AG09319 (cell line): ENCODE results near the gene CAPN1.
"Not testable (repeated sequence)": the region's sequence is repeated elsewhere in the genome, so short reads cannot be mapped to it uniquely, and the experiment has no call there.

ENCODE experiments used
- DNase-seq: peaks from one replicate; pipeline ENCODE4 v3.0.0-alpha.2; 2010; ENCODE audit warnings: low read depth; ENCODE audit errors: extremely low read depth
- TF ChIP-seq, protein P1 (sequence below): IDR thresholded peaks from 2 replicates; pipeline ENCODE4 v1.5.1; 2011; ENCODE audit warnings: low read depth, mild to moderate bottlenecking, inconsistent platforms, low read length, moderate library complexity

CAPN1 gene

DNA sequence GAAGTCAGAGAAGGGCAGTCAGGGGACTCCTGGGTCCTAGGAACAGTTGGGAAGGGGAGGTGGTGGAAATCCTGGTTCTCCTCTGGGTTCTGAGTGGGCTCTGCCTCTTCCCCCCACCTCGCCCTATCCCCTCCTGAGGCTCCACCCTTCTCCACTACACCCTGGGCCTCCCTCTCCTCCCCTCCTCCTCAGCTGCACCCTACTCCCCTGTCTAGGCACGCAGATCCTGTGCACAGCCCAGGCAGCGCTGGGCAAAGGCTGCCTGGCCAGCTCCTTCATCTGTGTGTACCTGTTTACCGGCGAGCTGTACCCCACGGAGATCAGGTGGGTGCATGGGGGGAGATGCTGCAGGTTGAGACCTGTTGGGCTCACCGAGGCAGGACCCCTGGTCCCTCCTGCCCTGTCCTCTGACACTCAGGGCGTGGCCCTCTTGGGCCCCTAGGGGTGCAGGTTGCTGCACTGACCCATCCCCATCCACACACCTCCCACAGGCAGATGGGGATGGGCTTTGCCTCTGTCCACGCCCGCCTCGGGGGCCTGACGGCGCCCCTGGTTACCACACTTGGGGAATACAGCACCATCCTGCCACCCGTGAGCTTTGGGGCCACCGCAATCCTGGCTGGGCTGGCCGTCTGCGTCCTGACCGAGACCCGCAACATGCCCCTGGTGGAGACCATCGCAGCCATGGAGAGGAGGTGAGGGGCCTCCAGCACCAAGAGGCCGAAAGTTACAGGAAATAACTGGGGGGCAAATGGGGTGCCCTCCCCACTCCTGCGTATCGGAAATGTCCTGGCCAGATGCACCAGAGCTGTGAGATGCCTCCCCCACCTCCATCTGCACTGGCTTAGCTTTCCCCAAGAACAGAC, 54.7 kb downstream of the CAPN1 start:
- no peak for DNase-seq
- TF ChIP-seq, protein P1, sequence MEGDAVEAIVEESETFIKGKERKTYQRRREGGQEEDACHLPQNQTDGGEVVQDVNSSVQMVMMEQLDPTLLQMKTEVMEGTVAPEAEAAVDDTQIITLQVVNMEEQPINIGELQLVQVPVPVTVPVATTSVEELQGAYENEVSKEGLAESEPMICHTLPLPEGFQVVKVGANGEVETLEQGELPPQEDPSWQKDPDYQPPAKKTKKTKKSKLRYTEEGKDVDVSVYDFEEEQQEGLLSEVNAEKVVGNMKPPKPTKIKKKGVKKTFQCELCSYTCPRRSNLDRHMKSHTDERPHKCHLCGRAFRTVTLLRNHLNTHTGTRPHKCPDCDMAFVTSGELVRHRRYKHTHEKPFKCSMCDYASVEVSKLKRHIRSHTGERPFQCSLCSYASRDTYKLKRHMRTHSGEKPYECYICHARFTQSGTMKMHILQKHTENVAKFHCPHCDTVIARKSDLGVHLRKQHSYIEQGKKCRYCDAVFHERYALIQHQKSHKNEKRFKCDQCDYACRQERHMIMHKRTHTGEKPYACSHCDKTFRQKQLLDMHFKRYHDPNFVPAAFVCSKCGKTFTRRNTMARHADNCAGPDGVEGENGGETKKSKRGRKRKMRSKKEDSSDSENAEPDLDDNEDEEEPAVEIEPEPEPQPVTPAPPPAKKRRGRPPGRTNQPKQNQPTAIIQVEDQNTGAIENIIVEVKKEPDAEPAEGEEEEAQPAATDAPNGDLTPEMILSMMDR = no peak

DNA sequence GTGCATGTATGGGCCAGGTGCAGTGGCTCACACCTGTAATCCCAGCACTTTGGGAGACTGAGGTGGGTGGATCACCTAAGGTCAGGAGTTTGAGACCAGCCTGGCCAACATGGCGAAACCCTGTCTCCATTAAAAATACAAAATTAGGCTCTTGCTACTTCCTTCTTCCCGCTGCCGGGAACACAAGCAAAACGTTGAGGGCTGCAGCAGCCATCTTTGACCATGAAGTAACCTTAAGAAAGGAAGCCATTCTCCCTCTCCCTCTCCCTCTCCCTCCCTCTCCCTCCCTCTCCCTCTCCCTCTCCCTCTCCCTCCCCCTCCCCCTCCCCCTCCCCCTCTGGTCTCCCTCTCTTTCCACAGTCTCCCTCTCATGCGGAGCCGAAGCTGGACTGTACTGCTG, 56.6 kb downstream of the CAPN1 start:
- not testable (repeated sequence) for DNase-seq

DNA sequence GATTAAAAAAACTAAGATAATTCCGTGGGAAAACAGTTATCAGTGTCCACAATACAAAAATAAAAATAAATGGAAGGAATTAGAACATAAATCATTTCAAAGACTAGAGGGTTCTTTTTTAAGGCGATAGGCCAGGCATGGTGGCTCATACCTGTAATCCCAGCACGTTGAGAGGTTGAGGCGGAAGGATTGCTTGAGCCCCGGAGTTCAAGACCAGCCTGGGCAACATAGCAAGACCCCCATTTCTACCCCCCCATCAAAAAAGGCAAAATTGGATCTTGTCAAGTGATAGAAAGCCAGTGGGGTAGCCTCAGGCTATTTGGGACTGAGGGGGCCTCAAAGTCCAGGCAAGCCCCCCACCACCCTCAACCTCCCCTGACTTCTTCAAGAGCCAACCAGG, 59.4 kb downstream of the CAPN1 start:
- TF ChIP-seq, protein P1 = no peak
- no peak for DNase-seq

DNA sequence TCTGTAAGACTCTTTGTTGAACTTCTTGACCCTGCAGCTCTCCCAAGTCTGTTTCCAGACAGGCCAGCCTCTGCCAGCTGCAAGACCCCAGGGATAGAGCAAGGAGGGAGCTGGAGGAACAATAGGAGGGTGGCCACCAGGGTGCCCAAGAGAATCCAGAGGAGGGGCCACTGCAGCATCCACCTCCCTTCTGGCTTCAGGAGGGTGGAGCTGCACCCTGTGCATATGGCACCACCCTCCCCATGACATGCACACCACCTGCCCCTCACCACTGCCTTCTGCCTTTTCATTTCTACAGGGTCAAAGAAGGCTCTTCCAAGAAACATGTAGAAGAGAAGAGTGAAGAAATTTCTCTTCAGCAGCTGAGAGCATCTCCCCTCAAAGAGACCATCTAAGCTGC, 60.0 kb downstream of the CAPN1 start:
- TF ChIP-seq, protein P1 = no peak
- DNase-seq = no peak

DNA sequence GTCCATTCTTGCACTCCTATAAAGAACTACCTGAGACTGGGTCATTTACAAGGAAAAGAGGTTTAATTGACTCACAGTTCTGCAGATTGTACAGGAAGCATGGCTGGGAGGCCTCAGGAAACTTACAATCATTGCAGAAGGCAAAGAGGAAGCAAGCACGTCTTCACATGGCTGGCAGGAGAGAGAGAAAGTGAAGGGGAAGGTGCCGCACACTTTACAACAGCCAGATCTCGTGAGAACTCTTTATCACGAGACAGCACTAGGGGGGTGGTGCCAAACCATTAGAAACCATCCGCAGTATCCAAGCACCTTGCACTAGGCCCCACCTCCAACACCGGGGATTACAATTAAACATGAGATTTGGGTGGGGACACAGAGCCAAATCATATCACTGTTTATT, 60.7 kb downstream of the CAPN1 start:
- DNase-seq = no peak
- TF ChIP-seq, protein P1 = no peak

DNA sequence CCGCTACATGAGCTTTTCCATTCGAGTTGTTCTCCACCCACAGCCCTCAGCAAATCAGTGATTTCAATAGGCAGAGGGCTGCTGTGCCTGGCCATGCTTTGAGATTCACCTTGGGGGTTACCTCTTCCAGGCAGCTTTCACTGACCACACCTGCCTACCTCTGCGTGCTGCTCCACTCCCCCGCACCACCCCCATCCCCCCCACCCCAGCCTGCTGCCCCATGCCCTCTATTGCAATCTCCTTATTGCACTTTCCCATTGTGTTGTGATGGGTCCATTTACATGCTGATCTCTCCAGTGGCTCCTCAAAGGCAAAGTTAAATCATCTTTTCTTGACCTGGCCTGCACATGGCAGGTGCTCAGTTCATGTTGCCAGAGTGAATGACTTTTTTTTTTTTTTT, 62.1 kb downstream of the CAPN1 start:
- TF ChIP-seq, protein P1 = no peak
- DNase-seq = no peak

DNA sequence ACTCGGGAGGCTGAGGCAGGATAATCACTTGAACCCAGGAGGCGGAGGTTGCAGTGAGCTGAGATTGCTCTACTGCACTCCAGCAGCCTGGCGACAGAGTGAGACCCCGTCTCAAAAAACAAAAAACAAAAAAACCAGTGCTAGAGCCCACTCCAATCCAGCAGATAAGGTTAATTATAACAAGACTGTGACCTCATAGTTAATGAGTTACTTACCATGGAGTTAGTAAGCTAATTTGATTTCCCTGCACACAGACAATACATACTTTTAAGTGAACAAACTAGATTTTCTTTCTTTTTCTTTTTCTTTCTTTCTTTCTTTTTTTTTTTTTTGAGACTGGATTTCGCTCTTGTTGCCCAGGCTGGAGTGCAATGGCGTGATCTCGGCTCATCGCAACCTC, 63.3 kb downstream of the CAPN1 start:
- not testable (repeated sequence) for DNase-seq

DNA sequence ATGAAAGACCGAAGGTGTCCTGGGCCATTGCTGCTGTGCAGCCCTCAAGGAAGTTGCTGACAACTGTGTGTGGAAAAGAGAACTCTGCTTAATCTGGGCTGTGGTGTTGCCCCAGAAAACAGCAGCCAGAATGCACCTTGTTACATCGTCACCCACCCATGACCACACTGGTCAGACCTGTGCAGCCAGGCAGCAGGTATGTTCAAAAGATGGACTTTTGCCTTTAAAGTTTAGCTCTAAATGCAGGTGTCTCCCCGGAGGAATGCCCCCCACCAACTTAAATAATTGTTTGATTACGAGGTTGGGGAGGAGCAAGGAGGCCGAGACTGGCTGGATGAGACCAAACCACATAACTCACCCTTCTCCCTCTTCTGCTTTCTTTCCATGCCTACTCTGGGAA, 64.8 kb downstream of the CAPN1 start:
- TF ChIP-seq, protein P1 = no peak
- DNase-seq = no peak

DNA sequence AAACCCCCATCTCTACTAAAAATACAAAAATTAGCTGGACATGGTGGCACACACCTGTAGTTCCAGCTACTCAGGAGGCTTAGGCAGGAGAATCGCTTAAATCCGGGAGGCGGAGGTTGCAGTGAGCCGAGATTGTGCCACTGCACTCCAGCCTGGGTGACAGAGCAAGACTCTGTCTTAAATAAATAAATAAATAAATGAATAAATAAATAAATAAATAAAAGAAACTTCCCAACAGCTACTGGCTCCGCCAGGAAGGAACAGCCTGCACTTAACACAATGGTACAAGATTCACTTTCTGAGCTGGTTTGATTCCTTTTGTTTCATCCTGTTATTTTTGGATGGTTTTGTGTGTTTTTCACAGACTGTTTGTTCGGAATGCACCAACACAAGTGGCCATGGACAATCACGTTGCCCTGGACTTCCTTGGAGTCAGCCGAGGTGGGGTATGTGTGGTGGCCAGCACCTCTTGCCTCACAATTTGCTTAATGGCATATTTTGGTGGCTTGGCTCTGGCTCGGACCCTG, 66.5 kb downstream of the CAPN1 start:
- DNase-seq = not testable (repeated sequence)
